Mucosa of descending colon (tissue), 3 donors: ENCODE results near the gene CNOT4. TPM values are rescaled to one million over a fixed set of nuclear protein-coding genes. Genes with fewer than 3 reads are reported as not detected.

ENCODE experiments used
- ATAC-seq: fragments of 200-7000 bp; cut with Tn5 transposase; one replicate; pipeline ENCODE4 v1.9.1; 2020; ENCODE audit warnings: mild to moderate bottlenecking, moderate library complexity
- DNase-seq, 3 donors: peaks; one replicate each; pipeline ENCODE4 v3.0.0-alpha.2; 2020
- H3K36me3 ChIP-seq: fragments of 200-600 bp; one replicate; pipeline ENCODE4 v1.8.0; 2021; ENCODE audit warnings: low read depth, mild to moderate bottlenecking
- H3K4me1 ChIP-seq: fragments of 200-600 bp; one replicate; pipeline ENCODE4 v1.8.0; 2021; ENCODE audit warnings: low read depth, mild to moderate bottlenecking
- H3K4me3 ChIP-seq: fragments of 200-600 bp; one replicate; pipeline ENCODE4 v1.8.0; 2021; ENCODE audit warnings: mild to moderate bottlenecking
- H3K9me3 ChIP-seq: fragments of 200-600 bp; one replicate; pipeline ENCODE4 v1.8.0; 2021; ENCODE audit warnings: mild to moderate bottlenecking
- CTCF ChIP-seq: fragments of 200-600 bp; IDR thresholded peaks from one replicate; pipeline ENCODE4 v1.8.0; 2022; ENCODE audit warnings: antibody characterized with exemption, mild to moderate bottlenecking
- intact Hi-C, 2 donors: fragments of 100-400 bp; cut with DNase I in 1 of 2; cut with micrococcal nuclease in 1 of 2; formaldehyde crosslinking; loops; one replicate each; pipeline versions ENCODE4 v1.11.0 to v1.11.1; 2022; cut with DNase I, micrococcal nuclease
- total RNA-seq, 3 donors: library from RNA; stranded (reverse); fragmentation: NEBNext Ultra II Directional in 2 of 3; extraction: Animal tissue kit (Norgen Biotek cat#: 25700) in 2 of 3; gene quantifications; one replicate each; pipeline versions ENCODE4 v1.2.1 to v1.2.4, GENCODE V29; 2021 to 2023
- donor health status: DM: no; HTN: no; CAD: no; lungs with moderate emphysema.
- donor health status: DM: no; HTN: no; CAD: no.
- donor health status: DM: no; HTN: yes; CAD: no.

Gene CNOT4
- total RNA-seq, 3 donors from 2014 or later = 18.3 to 37.2 (median 22.1) TPM

GRCh38 chr7:135409845-135410542 lies 99.9 kb downstream of the CNOT4 start:
- no peak for TF ChIP-seq CTCF
- no peak for DNase-seq
- intact Hi-C loops = no loop called here
- H3K4me3 ChIP-seq = no peak overlapping the region
- no peaks in the 10 kb centered on the region for H3K9me3 ChIP-seq
- H3K36me3 ChIP-seq = no peaks in the 10 kb centered on the region
- H3K4me1 ChIP-seq = no peaks in the 10 kb centered on the region
- no peak for ATAC-seq

- intact Hi-C loops = no loop called here
- no peak for ATAC-seq
Measured at GRCh38 chr7:135407884-135408283, 102.0 kb downstream of the CNOT4 start.

GRCh38 chr7:135406918-135407317 lies 103.0 kb downstream of the CNOT4 start:
- H3K9me3 ChIP-seq = no peaks in the 10 kb centered on the region

More at GRCh38 chr7:135407884-135408283, 102.0 kb downstream of the CNOT4 start:
- Histone ChIP-seq H3K9me3 (no peaks in the 10 kb centered on the region), H3K36me3 (no peaks in the 10 kb centered on the region), H3K4me3 (no peak overlapping the region), H3K4me1 (no peaks in the 10 kb centered on the region)
- TF ChIP-seq CTCF = no peak
- DNase-seq = no peak

GRCh38 chr7:135405969-135406368 lies 103.9 kb downstream of the CNOT4 start:
- no peak for DNase-seq
- intact Hi-C loops = no loop called here
- Histone ChIP-seq H3K9me3 (no peaks in the 10 kb centered on the region), H3K4me1 (no peaks in the 10 kb centered on the region), H3K4me3 (no peak overlapping the region), H3K36me3 (no peaks in the 10 kb centered on the region)
- no peak for TF ChIP-seq CTCF
- ATAC-seq = no peak

More at GRCh38 chr7:135406918-135407317, 103.0 kb downstream of the CNOT4 start:
- DNase-seq (no peak), ATAC-seq (no peak)
- H3K4me1 ChIP-seq = no peaks in the 10 kb centered on the region
- TF ChIP-seq CTCF = no peak
- no peak overlapping the region for H3K4me3 ChIP-seq
- no peaks in the 10 kb centered on the region for H3K36me3 ChIP-seq
- intact Hi-C loops = no loop called here

GRCh38 chr7:135403302-135403701 lies 106.6 kb downstream of the CNOT4 start:
- Histone ChIP-seq H3K4me1 (no peaks in the 10 kb centered on the region), H3K9me3 (no peaks in the 10 kb centered on the region), H3K36me3 (no peaks in the 10 kb centered on the region), H3K4me3 (no peak overlapping the region)
- intact Hi-C loops = no loop called here
- ATAC-seq (no peak), DNase-seq (no peak)
- no peak for TF ChIP-seq CTCF
